Mucosa of descending colon (tissue), 3 donors: ENCODE measurements around the gene SLC16A4. TPM values are rescaled to one million over a fixed set of nuclear protein-coding genes. Genes with fewer than 3 reads are reported as not detected.

Experiments used
- ATAC-seq: fragments of 200-7000 bp; cut with Tn5 transposase; one replicate; pipeline ENCODE4 v1.9.1; 2020; ENCODE audit warnings: mild to moderate bottlenecking, moderate library complexity
- DNase-seq, 3 donors: peaks; one replicate each; pipeline ENCODE4 v3.0.0-alpha.2; 2020
- H3K36me3 ChIP-seq: fragments of 200-600 bp; one replicate; pipeline ENCODE4 v1.8.0; 2021; ENCODE audit warnings: low read depth, mild to moderate bottlenecking
- H3K4me1 ChIP-seq: fragments of 200-600 bp; one replicate; pipeline ENCODE4 v1.8.0; 2021; ENCODE audit warnings: low read depth, mild to moderate bottlenecking
- H3K4me3 ChIP-seq: fragments of 200-600 bp; one replicate; pipeline ENCODE4 v1.8.0; 2021; ENCODE audit warnings: mild to moderate bottlenecking
- H3K9me3 ChIP-seq: fragments of 200-600 bp; one replicate; pipeline ENCODE4 v1.8.0; 2021; ENCODE audit warnings: mild to moderate bottlenecking
- intact Hi-C, 2 donors: fragments of 100-400 bp; cut with DNase I in 1 of 2; cut with micrococcal nuclease in 1 of 2; formaldehyde crosslinking; loops; one replicate each; pipeline versions ENCODE4 v1.11.0 to v1.11.1; 2022; cut with DNase I, micrococcal nuclease
- total RNA-seq, 3 donors: library from RNA; stranded (reverse); fragmentation: NEBNext Ultra II Directional in 2 of 3; extraction: Animal tissue kit (Norgen Biotek cat#: 25700) in 2 of 3; gene quantifications; one replicate each; pipeline versions ENCODE4 v1.2.1 to v1.2.4, GENCODE V29; 2021 to 2023
- TF ChIP-seq, protein P1 (sequence below): fragments of 200-600 bp; IDR thresholded peaks from one replicate; pipeline ENCODE4 v1.8.0; 2022; ENCODE audit warnings: antibody characterized with exemption, mild to moderate bottlenecking
- donor health status: DM: no; HTN: no; CAD: no; lungs with moderate emphysema.
- donor health status: DM: no; HTN: no; CAD: no.
- donor health status: DM: no; HTN: yes; CAD: no.

SLC16A4 gene
- total RNA-seq, 3 donors from 2014 or later: 0.67 to 4.4 (median 1.8) TPM

- TF ChIP-seq, protein P1, sequence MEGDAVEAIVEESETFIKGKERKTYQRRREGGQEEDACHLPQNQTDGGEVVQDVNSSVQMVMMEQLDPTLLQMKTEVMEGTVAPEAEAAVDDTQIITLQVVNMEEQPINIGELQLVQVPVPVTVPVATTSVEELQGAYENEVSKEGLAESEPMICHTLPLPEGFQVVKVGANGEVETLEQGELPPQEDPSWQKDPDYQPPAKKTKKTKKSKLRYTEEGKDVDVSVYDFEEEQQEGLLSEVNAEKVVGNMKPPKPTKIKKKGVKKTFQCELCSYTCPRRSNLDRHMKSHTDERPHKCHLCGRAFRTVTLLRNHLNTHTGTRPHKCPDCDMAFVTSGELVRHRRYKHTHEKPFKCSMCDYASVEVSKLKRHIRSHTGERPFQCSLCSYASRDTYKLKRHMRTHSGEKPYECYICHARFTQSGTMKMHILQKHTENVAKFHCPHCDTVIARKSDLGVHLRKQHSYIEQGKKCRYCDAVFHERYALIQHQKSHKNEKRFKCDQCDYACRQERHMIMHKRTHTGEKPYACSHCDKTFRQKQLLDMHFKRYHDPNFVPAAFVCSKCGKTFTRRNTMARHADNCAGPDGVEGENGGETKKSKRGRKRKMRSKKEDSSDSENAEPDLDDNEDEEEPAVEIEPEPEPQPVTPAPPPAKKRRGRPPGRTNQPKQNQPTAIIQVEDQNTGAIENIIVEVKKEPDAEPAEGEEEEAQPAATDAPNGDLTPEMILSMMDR: no peak
- no peaks in the 10 kb centered on the region for H3K36me3 ChIP-seq
- ATAC-seq (no peak), DNase-seq (no peak)
- H3K9me3 ChIP-seq: no peaks in the 10 kb centered on the region
- intact Hi-C loops: no loop called here
- peaks cover 15% of the 10 kb centered on the region for H3K4me1 ChIP-seq
- H3K4me3 ChIP-seq: no peak overlapping the region
Observed at GRCh38 chr1:110390096-110390495, 730 bp downstream of the SLC16A4 start.

DNA sequence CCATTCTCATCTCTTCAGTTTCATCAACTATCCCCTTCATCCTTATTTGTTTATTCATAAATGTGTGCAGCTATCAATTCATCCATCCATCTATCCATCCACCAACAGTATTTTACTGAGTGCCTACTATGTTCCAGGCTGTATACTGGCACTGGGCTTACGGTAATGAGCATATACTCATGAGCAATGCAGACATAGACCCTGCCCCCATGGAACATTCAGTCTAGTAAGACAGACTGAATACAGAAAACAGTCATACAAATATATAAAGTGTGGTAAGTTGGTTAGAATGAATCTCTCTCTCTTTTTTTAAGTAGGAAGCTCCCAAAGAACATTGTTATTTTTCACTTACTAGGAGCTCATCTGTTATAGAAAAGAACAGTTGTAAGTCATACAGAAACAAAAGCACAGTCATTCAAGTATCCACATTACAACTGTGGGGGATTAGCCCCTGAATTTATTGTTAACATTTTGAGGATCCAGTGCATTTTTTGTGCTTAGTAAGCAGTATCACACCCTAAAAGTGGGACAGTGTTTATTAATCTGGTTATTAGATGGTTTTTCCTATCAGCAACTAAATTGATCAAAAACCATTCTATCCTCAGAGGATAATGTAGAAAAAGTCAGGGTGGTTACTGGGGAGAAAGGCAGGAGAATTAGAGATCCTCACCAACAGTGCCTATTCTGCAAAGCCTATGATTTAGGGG is 3.6 kb downstream of the SLC16A4 start:
- TF ChIP-seq, protein P1: no peak
- intact Hi-C loops: no loop called here
- ATAC-seq: no peak

GRCh38 chr1:110385369-110385768 is 5.5 kb downstream of the SLC16A4 start:
- H3K4me1 ChIP-seq: no peaks in the 10 kb centered on the region
- no peaks in the 10 kb centered on the region for H3K9me3 ChIP-seq
- H3K36me3 ChIP-seq: no peaks in the 10 kb centered on the region
- no peak overlapping the region for H3K4me3 ChIP-seq
- intact Hi-C loops: no loop called here
- TF ChIP-seq, protein P1: no peak
- ATAC-seq (no peak), DNase-seq (no peak)

More for the DNA sequence above, 3.6 kb downstream of the SLC16A4 start:
- Histone ChIP-seq H3K9me3 (no peaks in the 10 kb centered on the region), H3K4me1 (no peaks in the 10 kb centered on the region), H3K36me3 (no peaks in the 10 kb centered on the region), H3K4me3 (no peak overlapping the region)
- DNase-seq: no peak

DNA sequence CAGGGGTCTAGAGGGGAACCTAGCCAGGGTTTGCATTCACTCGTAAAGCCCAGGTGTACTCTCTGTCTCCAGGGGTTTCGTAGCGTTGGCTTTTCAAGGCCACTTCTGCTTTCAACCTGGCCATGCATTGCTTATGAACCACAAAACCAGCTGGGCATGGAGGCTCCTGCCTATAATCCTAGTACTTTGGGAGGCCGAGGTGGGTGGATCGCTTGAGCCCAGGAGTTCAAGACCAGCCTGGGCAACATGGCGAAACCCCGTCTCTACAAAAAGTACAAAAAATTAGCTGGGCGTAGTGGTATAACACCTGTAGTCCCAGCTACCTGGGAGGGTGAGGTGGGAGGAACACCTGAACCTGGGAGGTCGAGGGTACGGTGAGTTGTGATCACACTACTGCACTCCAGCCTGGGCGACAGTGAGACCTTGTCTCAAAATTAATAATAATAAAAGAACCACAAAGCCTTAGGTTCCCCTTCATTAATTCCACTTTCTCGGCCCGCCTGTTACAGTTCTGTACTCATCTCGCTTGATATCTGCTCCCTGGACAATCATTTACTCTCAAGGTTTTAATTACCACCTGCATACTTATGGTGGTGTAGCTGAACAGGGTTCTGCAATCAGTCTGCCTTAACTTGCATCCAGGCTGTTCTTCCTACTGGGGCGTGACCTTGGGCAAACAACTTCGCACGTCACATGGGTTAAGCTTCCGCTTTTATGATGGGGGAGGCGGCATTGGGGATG is 6.1 kb downstream of the SLC16A4 start:
- intact Hi-C loops: no loop called here
- Histone ChIP-seq H3K9me3 (no peaks in the 10 kb centered on the region), H3K4me1 (no peaks in the 10 kb centered on the region), H3K36me3 (no peaks in the 10 kb centered on the region), H3K4me3 (no peak overlapping the region)
- ATAC-seq: peak; percentile 99
- DNase-seq: peak in 2 of 3 donors; percentile 50 to 79
- TF ChIP-seq, protein P1: no peak

- no peaks in the 10 kb centered on the region for H3K4me1 ChIP-seq
- DNase-seq (no peak), ATAC-seq (no peak)
- H3K4me3 ChIP-seq: no peak overlapping the region
- H3K36me3 ChIP-seq: no peaks in the 10 kb centered on the region
- no peaks in the 10 kb centered on the region for H3K9me3 ChIP-seq
- intact Hi-C loops: no loop called here
- TF ChIP-seq, protein P1: no peak
Observed at GRCh38 chr1:110383251-110383990, 7.4 kb downstream of the SLC16A4 start.
